PFSK-1 (cell line): ENCODE measurements around the gene IL17B.

Experiments
- FOXP2 ChIP-seq: optimal IDR thresholded peaks from 2 replicates; pipeline ENCODE3; 2011; ENCODE audit warnings: borderline replicate concordance, control low read depth, inconsistent platforms; ENCODE audit not compliant: insufficient read depth; ENCODE audit errors: extremely low read length, extremely low read depth
- POLR2AphosphoS5 ChIP-seq: IDR thresholded peaks from 2 replicates; pipeline ENCODE4 v1.6.1; 2012; ENCODE audit warnings: low read depth, mild to moderate bottlenecking, control low read depth, low read length, moderate library complexity
- SIN3A ChIP-seq: IDR thresholded peaks from 2 replicates; pipeline ENCODE4 v1.6.1; 2012; ENCODE audit warnings: mild to moderate bottlenecking, low read length, moderate library complexity, borderline replicate concordance; ENCODE audit not compliant: insufficient read depth
- TAF1 ChIP-seq: IDR thresholded peaks from 2 replicates; pipeline ENCODE4 v1.6.1; 2012; ENCODE audit warnings: low read length, control low read depth, borderline replicate concordance; ENCODE audit not compliant: insufficient read depth
- TF ChIP-seq, protein P1 (sequence below), 2 experiments: IDR thresholded peaks; 2 replicates each; pipeline versions ENCODE4 v1.6.1 to v1.8.0; 2011 to 2012; ENCODE audit warnings: low read depth in 2 of 2, low read length in 2 of 2, control low read depth in 1 of 2, inconsistent platforms in 1 of 2, mild to moderate bottlenecking in 1 of 2, moderate library complexity in 1 of 2; ENCODE audit not compliant: insufficient read depth in 1 of 2

Gene IL17B

DNA sequence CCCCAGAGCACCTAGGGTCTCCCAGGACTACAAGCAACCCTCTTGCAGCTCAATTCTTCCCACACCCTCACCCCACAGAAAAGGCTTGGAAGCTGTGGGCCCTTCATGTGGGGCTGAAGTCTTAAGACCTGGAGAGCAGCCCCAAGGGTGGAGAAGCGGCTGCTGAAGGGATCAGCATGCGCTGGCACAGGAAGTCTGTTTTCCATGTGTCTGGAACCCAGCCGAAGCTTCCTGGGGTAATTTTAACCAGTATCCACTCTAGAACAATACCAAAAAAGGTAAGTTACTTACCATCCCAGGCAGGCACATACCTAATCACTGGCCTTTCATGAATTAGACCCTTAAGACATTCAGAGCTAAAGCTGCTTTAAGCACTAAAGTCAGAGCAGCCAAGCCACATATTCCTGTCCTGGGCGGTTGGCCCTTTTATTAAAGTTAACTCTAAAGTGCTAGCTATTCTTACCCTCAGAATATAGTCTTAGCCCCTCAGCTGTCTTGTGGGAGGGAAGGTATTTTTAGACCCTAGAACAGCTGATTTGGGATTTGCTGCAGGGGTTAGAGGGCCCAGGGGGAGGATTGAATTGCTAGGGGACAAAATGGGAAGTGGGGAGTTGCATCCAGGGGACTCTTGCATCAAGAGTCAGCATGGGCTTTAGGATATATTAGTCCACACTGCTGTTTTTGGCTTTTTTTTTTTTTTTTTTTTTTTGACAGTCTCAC, 6.9 kb downstream of the IL17B start:
- TF ChIP-seq, protein P1, sequence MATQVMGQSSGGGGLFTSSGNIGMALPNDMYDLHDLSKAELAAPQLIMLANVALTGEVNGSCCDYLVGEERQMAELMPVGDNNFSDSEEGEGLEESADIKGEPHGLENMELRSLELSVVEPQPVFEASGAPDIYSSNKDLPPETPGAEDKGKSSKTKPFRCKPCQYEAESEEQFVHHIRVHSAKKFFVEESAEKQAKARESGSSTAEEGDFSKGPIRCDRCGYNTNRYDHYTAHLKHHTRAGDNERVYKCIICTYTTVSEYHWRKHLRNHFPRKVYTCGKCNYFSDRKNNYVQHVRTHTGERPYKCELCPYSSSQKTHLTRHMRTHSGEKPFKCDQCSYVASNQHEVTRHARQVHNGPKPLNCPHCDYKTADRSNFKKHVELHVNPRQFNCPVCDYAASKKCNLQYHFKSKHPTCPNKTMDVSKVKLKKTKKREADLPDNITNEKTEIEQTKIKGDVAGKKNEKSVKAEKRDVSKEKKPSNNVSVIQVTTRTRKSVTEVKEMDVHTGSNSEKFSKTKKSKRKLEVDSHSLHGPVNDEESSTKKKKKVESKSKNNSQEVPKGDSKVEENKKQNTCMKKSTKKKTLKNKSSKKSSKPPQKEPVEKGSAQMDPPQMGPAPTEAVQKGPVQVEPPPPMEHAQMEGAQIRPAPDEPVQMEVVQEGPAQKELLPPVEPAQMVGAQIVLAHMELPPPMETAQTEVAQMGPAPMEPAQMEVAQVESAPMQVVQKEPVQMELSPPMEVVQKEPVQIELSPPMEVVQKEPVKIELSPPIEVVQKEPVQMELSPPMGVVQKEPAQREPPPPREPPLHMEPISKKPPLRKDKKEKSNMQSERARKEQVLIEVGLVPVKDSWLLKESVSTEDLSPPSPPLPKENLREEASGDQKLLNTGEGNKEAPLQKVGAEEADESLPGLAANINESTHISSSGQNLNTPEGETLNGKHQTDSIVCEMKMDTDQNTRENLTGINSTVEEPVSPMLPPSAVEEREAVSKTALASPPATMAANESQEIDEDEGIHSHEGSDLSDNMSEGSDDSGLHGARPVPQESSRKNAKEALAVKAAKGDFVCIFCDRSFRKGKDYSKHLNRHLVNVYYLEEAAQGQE (IDR thresholded peaks at IDR 0.05; ENCODE audit: insufficient read depth in 1 of 2, low read depth in 2 of 2, low read length in 2 of 2): no peak
- TF ChIP-seq TAF1 (no peak), FOXP2 (no peak), POLR2AphosphoS5 (no peak)

GRCh38 chr5:149371296-149371962, 7.7 kb downstream of the IL17B start:
- TF ChIP-seq SIN3A: no peak
- TF ChIP-seq TAF1: no peak
- TF ChIP-seq POLR2AphosphoS5: no peak

GRCh38 chr5:149370878-149371277, 8.2 kb downstream of the IL17B start:
- TF ChIP-seq FOXP2 (no peak), POLR2AphosphoS5 (no peak), TAF1 (no peak), SIN3A (no peak)
- TF ChIP-seq, protein P1 (IDR thresholded peaks at IDR 0.05; ENCODE audit: insufficient read depth in 1 of 2, low read depth in 2 of 2, low read length in 2 of 2): no peak

DNA sequence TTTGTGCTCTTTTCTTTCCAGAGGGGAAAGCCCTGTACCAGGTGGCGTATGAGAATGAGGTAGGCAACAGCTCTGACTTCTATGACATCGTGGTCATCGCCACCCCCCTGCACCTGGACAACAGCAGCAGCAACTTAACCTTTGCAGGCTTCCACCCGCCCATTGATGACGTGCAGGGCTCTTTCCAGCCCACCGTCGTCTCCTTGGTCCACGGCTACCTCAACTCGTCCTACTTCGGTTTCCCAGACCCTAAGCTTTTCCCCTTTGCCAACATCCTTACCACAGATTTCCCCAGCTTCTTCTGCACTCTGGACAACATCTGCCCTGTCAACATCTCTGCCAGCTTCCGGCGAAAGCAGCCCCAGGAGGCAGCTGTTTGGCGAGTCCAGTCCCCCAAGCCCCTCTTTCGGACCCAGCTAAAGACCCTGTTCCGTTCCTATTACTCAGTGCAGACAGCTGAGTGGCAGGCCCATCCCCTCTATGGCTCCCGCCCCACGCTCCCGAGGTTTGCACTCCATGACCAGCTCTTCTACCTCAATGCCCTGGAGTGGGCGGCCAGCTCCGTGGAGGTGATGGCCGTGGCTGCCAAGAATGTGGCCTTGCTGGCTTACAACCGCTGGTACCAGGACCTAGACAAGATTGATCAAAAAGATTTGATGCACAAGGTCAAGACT, 11.0 kb downstream of the IL17B start:
- TF ChIP-seq POLR2AphosphoS5 (no peak), SIN3A (no peak), TAF1 (no peak), FOXP2 (no peak)
- TF ChIP-seq, protein P1 (IDR thresholded peaks at IDR 0.05; ENCODE audit: insufficient read depth in 1 of 2, low read depth in 2 of 2, low read length in 2 of 2): no peak

DNA sequence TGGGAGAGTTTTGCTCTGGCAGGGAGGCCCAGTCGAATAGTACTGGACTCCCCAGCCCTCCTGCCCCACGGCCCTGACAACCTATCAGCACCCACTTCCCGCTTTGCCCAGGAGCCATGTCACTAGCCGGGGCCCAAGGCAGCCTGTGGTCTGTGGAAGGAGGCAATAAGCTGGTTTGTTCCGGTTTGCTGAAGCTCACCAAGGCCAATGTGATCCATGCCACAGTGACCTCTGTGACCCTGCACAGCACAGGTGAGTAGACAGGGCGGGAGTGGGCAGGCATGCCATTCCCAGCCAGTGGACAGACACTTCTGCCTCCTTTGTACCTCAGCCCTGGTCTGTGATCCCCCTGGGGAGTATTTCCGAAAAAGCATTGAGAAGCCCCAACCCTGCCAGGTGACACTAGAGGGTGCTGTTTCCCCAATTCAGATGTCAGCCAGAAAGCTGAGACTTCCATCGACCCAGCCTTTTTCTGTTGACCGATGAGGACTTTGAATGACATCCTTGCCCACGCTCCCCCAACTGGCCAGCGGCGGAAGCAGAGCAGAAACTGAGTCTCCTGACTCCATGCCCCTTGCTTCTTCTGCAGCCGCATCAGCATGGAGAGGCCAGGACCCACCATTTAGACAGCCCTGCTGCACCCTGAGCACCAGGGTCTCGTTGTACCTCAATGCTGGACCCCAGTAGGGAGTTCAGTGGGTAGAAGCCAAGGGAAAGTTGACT, 11.7 kb downstream of the IL17B start:
- TF ChIP-seq FOXP2: peak; percentile 36
- no peak for TF ChIP-seq POLR2AphosphoS5
- TF ChIP-seq, protein P1 (IDR thresholded peaks at IDR 0.05; ENCODE audit: insufficient read depth in 1 of 2, low read depth in 2 of 2, low read length in 2 of 2): no peak
- no peak for TF ChIP-seq TAF1
- TF ChIP-seq SIN3A: no peak
